Measurements from ENCODE around the gene DCDC2B. TPM values are rescaled to one million over a fixed set of nuclear protein-coding genes. Genes with fewer than 3 reads are reported as not detected.

The DCDC2B gene
- total and polyA plus RNA-seq, 9 of the 15 experiments (the other 6 are each of a cell fraction or from before 2014, with no cell fraction given), result not detected

- no peak for TF ChIP-seq ZBTB9 (CRISPR knock-in tag; IDR thresholded peaks at IDR 0.05)
- TF ChIP-seq, protein P1, sequence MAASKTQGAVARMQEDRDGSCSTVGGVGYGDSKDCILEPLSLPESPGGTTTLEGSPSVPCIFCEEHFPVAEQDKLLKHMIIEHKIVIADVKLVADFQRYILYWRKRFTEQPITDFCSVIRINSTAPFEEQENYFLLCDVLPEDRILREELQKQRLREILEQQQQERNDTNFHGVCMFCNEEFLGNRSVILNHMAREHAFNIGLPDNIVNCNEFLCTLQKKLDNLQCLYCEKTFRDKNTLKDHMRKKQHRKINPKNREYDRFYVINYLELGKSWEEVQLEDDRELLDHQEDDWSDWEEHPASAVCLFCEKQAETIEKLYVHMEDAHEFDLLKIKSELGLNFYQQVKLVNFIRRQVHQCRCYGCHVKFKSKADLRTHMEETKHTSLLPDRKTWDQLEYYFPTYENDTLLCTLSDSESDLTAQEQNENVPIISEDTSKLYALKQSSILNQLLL (CRISPR knock-in tag; IDR thresholded peaks at IDR 0.05; ENCODE audit: borderline replicate concordance), result no peak
- TF ChIP-seq SMARCE1 (IDR thresholded peaks at IDR 0.05), result no peak
- no peak; the same call in 1 of the 2 replicates for TF ChIP-seq ZZZ3 (IDR thresholded peaks at IDR 0.05)
These were observed 13.3 kb downstream of the DCDC2B start, which contains the start of the genes EIF3I and TMEM234 (continued) for GRCh38 chr1:32221980-32222755.

GRCh38 chr1:32223683-32224082, 14.8 kb downstream of the DCDC2B start:
- ChIA-PET POLR2A (interaction anchor here (0.7 to 6.5 kb wide), 9 partner anchors 8 to 369 kb away, joined by 3 to 40 read pairs (median 3); partner anchors contain the start of gene TXLNA), CTCF (ENCODE audit: low intra/inter-chr PET ratio) (interaction anchor here (0.6 kb wide), 1 partner anchor 193 kb away, joined by 4 read pairs; no protein-coding TSS in a partner anchor)
- Histone ChIP-seq H3K4me2 (ENCODE audit: insufficient read depth, low read length) (peak overlapping the region; percentile 98), H3K4me1 (replicated peaks in 1 of 2; ENCODE audit: control insufficient read depth in 2 of 2, insufficient read depth in 2 of 2, low read length in 2 of 2) (peaks cover 19 to 22% of the 10 kb centered on the region in 2 experiments; a peak in 4 of 5 replicates), H3K36me3 (ENCODE audit: control insufficient read depth, insufficient read depth, low read length) (peaks cover 64% of the 10 kb centered on the region), H3K9me3 (replicated peaks; ENCODE audit: control insufficient read depth, insufficient read depth, low read depth, low read length) (no peaks in the 10 kb centered on the region), H3K9ac (ENCODE audit: insufficient read depth in 1 of 2, low read depth in 2 of 2, low read length in 2 of 2) (peak overlapping the region; percentile 83 to 96; a peak in 3 of 4 replicates), H3K4me3 (peak overlapping the region; percentile 80), H3K9me1 (ENCODE audit: control insufficient read depth, insufficient read depth, low read length) (no peaks in the 10 kb centered on the region), H3K79me2 (ENCODE audit: control insufficient read depth, insufficient read depth, low read length) (peaks cover 49% of the 10 kb centered on the region), H3K27me3 (ENCODE audit: control insufficient read depth in 2 of 2, insufficient read depth in 2 of 2, low read length in 2 of 2) (no peaks in the 10 kb centered on the region), H4K20me1 (replicated peaks; ENCODE audit: control insufficient read depth, insufficient read depth, low read length) (no peaks in the 10 kb centered on the region), H2AFZ (ENCODE audit: low read depth, low read length) (no peak overlapping the region), H3K27ac (ENCODE audit: extremely low read depth, low read depth, low read length) (peak overlapping the region; percentile 50)
- intact Hi-C loops (cut with micrococcal nuclease), result loop anchor here (2.0 kb wide), 1 partner anchor 93 kb away; no protein-coding TSS in a partner anchor
- FAIRE-seq (no peak), ATAC-seq (no peak), DNase-seq (ENCODE audit: extremely low read depth in 1 of 4, low spot score in 3 of 4) (no peak)
- 73% methylated on average over 3 of the region's 3 CpGs for WGBS (ENCODE audit: insufficient coverage, low coverage, missing lambda C conversion rate)
- BruUV-seq (replicated peaks), result no TSS peak
- in situ Hi-C loops (cut with MboI), result no loop called here
- TF ChIP-seq GABPB1 (CRISPR knock-in tag; IDR thresholded peaks at IDR 0.05) (0 out of 2 replicates have a peak, but pooled peaks have one; percentile 40), ZMIZ1 (IDR thresholded peaks at IDR 0.05; ENCODE audit: low read depth in 2 of 2, low read length in 2 of 2) (no peak)
- TF ChIP-seq, protein P2, sequence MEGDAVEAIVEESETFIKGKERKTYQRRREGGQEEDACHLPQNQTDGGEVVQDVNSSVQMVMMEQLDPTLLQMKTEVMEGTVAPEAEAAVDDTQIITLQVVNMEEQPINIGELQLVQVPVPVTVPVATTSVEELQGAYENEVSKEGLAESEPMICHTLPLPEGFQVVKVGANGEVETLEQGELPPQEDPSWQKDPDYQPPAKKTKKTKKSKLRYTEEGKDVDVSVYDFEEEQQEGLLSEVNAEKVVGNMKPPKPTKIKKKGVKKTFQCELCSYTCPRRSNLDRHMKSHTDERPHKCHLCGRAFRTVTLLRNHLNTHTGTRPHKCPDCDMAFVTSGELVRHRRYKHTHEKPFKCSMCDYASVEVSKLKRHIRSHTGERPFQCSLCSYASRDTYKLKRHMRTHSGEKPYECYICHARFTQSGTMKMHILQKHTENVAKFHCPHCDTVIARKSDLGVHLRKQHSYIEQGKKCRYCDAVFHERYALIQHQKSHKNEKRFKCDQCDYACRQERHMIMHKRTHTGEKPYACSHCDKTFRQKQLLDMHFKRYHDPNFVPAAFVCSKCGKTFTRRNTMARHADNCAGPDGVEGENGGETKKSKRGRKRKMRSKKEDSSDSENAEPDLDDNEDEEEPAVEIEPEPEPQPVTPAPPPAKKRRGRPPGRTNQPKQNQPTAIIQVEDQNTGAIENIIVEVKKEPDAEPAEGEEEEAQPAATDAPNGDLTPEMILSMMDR (IDR thresholded peaks at IDR 0.05 in 2 of 3, conservative IDR thresholded peaks at IDR 0.05 in 1 of 3; ENCODE audit: insufficient read depth in 2 of 3, low read depth in 1 of 3, low read length in 3 of 3), result 0 out of 6 replicates have a peak, but pooled peaks of 1 of the 3 experiments have one; percentile 25

Data from K562 (cell line).